NCI-H524 (cell line): ENCODE measurements around the gene PAX5.

Experiments used
- DNase-seq, 2 experiments: peaks; one replicate each; lab custom pipeline; 2025; lab: John Stamatoyannopoulos, UW

The PAX5 gene

DNA sequence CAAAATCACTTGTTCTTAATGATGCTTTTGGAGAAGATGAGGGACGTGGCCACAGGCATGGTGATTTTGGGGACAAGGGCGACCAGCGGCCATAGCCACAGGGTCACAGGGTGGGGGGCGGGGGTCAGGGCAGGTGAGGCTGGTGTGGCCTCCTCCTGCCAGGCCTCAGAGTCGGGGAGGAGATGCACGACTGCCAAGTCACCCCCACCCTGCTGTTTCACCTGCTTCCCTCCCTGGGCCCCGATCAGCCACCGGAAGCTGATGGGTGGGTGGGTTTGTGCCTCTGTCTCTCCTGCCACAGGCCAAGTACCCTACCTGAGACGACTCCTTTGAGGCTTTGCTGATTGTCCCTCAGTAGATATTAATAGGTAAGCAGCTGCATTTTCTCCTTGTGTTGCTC lies 199.3 kb downstream of the PAX5 start:
- no peak for DNase-seq

DNA sequence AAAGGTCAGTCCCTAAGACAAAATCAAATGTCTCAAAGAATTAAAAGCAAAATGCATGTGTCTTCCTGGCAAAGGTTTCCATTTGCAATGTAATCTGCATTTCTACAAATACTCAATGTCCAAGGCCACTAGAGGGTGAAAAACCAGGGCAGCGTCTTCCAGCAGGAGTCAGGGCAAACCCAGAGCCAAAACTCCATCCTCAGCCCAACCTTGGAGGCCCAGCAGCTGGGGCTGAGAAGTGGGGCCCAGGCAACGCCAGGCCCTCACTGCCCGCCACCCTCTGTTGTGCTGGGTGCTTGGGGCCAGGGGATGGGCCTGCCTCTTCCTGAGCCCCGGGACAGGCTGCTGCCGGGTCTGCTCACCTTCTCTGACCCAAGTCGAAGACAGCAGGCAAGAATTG lies 200.1 kb downstream of the PAX5 start:
- no peak for DNase-seq

DNA sequence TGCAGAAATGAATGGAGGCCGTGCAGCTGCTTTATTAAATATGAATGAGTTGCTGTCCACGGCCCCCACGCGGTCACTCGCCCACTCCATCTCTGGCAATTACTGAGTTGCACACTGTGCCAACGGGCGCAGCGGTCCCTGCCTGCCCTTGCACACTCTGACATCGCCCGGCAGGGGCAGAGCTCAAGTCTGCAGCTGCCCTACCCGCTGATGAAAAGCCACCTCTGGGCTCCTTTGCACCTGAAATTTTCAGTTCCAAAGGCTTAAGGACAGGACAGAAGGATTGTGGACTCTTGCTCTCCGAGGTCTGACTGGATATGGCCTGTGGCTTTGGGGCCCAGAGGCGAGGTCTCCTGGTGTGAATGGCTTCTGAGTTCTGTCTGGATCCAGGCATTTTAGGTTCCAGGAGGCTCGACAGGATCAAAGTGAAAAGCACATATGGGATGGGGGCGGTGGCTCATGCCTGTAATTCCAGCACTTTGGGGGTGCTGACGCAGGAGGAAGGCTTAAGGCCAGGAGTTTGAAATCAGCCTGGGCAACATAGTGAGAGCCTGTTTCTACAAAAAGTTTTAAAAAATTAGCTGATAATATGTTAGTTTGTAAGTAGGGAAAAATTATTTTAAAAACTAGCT lies 201.8 kb downstream of the PAX5 start:
- DNase-seq, result no peak

DNA sequence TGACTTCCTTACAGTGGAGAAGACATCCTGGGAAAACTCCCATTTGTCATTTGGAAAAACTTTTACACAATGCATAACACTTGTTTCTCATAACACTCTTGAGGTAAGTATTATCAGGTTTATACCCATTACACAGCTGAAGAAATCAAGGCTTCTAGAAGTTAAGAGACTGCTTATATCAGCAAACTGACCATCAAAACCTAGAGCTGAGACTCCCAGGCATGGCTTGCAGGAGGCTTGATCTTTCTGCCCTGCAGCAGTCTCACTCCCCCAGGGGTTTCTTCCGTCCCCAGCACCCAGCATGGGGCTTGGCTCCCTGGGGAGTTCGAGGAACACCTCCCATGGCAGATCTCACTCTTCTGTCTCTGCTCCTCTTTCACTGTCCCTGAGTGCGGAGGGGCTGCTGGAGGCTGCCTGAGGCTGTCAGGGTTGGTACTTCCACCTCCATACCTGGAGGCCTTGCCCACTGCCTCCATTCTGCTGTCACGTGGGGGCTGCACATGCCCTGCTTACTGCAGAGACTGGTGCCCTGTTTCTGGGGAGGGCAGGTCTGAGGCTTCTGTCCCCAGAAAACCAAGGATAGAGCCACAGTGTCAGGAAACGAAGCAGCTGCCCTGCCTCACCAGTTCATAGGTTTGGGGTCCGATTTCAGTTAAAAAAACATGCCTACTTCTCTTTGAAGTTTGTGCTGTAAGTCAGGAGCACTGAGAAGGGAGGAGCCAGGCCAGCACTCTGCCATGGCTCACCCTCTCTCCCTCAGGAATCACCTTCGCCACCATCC lies 202.5 kb downstream of the PAX5 start:
- no peak for DNase-seq

DNA sequence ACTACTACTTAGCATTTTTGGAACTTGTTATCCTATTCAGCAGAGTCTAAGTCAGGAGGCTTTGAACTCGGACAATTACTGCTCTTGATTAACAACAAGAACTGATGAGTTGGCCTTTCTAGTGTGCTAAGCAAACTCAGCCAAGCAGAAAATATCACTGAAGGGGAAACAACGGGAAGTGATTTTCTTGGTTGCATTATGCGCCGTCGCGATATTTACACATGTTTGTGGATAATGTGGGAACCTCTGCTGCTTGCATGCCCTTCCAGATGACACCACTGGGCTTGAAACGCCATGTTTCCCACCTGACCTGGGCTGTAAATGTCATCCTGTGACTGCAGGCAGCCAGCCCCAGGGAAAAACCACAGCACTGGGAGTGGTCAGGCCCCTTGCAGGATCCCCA lies 205.5 kb downstream of the PAX5 start:
- no peak for DNase-seq

DNA sequence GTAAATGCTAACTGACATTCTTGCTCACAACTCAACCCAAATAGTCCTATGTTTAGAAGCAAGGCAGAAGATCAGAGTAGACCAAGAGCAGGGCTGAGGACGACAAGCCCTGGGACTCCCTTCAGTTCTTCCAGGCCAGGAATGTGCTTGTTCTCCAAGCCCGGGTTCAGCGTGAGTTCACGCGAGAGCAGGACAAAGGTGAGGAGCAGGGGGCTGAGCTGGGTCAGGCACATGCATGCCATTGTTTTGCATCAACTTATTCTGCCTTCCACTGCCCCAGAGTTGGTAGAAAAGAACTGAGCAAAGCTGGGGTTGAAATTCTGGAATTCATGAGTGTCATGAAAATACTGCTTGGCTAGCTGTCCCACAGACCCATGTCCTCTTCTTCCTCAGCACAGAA lies 206.5 kb downstream of the PAX5 start:
- no peak for DNase-seq

DNA sequence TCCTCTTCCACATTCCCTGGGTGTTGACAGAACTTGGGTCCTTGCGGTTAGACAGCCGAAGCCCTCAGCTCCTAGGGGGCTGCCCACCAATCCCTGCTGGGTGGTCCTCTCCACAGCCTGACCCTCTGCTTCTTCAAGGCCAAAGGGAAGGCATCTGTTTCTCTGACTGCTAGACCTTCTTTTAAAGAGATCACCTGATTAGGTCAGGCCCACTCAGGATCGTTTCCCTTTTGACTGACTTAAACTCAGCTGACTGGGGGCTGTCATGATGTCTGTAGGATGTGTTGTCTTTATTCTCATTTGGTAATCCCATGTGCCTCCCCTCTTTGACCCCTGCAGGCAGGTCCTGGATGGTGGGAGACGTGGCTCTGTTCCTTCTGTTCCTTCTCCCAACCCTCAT lies 207.5 kb downstream of the PAX5 start:
- DNase-seq, result no peak

DNA sequence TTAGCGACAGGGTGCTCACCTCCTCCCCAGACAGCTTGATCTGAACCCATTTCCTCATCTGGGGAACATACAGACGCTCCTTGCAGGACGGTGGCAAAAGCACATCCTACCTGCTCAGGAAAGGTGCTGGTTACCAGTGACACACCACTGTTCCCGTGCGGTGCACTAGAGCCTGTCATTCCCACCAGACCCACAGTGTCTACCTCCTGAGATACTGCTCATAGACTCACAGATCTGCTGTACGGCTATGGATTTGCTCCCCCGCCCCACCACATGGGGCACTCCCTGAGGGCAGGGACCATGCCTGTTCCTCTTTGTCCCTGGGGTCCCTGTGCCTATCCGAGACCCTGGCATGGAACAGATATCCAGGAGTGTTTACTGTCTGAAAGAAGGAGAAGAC lies 208.9 kb downstream of the PAX5 start:
- DNase-seq, result no peak

DNA sequence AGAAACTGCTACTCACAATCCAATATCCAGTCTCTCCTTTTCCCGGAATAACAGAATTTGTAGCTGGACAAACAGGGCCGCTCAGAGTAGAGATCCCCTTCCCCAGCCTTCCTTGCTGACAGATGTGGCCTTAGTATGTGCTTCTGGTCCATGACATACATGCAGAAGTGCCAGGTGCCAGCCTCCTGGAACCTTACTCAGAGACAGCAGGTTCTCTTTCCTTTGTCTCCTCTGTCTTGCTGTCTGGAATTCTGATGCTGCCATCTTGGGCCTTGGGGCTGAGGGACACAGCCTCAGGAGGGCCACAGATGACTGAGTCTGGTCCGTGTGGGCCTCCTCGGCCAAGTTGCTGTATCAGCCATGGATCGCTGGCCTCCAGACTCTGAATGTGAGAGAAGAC lies 210.1 kb downstream of the PAX5 start:
- no peak for DNase-seq

DNA sequence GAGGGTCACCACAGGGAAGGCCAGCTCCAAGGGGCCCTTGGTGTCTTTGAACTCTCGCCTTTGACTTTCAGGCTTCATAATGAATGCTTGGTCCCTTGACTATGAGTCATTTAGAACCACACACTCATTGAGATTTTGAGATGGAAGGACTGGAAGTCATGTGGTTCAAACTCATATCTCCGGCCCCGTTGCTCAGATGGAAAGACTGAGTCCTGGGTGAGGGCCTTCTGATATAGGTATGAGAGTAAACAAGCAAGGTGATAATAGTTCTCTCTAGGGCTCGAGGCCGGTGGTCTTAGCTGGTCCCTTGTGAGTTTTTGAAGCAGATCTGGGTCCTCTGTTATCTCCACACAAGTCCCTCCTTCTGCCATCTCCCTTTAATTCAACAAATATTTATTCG lies 210.6 kb downstream of the PAX5 start:
- DNase-seq, result no peak

DNA sequence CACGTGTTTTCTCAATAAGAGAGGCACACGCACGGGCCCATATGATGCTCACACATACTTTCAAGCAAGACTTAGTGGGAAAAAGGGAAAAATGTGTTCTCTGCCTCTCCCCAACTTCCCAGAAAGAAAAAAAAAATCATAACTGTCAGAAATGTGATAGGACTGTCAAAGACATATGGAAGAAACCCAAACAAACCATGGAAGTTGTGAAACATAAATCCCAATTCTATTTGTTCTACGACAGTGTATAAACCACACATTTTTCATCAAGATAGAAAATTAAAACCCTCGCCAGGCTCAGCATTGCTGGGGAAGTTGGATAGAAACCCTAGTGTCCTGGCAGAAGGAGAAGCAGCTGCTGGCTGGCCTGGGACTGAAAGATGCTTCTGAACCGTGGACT lies 211.9 kb downstream of the PAX5 start:
- DNase-seq, result no peak

DNA sequence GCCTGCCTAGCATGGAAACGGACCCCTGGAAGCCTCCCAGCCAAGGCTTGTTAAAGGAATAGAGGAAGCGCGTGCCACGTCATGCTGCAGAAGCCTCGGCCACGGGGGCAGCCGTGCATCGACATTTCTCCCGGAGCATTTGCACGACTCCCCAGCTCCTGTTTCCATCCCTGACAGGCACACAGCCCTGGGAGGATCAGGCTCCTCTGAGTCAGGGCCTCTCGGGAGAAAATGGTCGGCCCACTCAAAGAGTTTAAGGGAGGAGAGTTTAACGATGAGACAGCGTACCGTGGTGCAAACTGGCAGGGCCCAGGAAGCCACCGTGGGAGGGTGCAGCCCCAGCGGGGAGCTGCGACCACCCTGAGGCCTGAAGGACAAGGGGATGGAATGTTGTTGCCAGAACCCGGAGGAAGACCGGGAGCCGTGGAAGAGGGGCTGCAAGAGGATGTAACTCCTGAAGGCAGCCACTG lies 213.6 kb downstream of the PAX5 start:
- no peak for DNase-seq

DNA sequence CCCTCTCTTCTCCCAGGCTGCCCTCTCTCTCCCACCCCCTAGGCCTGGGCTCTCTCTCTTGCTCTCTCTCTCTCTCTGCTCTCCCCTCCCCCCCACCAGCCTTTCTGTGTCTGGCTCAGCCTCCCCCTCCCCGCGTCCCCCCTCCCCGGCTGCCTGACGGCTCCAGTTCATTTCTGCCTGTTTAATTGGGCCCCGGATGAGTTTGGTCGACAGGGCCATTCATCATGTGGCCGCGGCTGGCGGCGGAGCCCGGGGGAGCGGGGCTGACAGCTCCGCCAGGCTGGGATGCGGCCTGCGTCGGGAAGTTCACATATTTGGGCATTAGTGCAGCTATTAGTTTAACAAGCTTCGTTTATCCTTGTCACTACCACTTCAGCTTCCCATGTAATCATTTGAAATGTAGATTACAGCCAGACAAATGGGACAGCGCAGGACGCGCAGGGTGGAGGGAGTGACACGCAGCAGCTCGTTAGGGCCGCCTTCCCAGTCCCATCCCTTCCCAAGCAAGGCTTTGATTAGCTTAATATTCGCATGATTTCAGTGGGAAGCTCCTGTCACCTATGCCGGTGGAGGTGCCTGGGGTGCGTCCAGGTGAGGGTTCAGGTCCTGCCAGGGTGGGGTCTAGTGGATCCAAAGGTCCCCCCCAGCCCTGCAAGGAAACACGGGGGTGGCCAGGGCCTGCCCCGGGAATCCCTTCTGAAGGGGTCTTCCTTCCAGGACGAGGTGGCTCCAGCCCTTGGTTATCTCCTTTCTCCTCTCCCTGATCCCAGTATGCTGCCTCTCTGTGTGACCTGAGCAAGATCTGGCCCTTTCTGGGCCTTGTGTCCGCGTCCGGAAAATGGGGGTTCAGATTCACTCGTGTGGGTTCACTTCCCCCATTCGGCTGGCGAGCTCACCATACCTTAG lies 214.8 kb downstream of the PAX5 start:
- peak; percentile 39 to 47 for DNase-seq

DNA sequence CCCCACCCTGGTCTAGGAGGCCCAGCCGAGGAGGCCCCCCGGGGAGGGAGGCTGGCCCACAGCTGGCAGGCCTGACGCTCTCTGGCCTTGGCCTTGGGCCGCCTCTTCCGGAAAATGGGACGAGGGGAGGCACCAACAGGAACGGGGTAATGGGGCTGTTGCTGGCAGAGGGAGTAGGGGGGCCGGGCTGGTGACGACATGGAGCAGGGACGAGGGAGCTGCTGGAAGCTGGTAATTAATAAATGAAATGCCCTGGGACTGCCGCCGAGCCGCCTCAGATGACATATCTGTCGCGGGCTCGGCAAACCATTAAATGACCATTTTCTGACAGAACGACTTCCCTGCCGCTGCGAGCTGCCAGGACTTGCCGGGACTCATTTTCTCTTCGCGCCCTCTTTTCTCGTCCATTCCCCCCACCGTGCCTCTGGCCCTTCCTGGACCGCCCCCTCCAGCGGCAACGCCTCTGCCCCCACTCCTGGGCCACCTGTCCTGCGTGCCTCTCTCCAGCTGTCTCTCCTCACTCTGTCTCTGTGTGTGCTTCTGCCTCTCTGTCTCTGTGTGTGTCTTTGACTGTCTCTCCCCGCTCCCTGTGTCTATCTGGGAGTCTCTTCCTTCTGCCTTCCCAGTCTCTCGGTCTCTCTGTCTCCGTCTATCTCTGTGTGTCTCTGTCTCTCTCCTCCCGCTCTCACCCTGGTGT lies 215.7 kb downstream of the PAX5 start:
- peak; percentile 32 to 49 for DNase-seq

DNA sequence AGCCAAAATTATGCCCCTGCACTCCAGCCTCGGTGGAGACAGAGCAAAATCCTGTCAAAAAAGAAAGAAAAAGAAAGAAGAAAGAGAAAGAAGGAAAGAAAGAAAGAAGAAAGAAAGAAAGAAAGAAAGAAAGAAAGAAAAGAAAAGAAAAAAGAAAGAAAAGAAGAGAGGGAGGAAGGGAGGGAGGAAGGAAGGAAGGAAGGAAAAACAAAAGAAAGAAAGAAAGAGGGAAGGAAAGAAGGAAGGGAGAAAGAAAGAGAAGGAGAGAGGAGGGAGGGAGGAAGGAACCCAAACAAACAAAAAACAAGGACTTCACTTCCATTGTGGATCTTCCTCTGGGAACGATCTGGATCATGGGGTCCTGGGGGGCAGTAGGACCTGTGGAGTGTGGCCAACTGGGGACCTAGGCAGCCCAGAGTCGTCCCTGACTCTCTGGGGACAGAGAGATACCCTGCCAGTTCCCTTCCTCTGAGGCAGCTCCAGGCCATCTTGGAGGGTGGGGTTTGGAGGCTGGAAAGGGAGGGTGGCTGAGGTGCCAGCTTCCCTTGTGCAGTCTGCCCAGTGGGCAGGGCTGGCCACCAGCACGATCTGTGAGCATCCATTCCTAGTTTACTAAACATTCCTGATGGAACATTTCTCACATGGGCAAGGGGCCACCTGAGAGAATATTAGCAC lies 216.8 kb downstream of the PAX5 start:
- no peak for DNase-seq

DNA sequence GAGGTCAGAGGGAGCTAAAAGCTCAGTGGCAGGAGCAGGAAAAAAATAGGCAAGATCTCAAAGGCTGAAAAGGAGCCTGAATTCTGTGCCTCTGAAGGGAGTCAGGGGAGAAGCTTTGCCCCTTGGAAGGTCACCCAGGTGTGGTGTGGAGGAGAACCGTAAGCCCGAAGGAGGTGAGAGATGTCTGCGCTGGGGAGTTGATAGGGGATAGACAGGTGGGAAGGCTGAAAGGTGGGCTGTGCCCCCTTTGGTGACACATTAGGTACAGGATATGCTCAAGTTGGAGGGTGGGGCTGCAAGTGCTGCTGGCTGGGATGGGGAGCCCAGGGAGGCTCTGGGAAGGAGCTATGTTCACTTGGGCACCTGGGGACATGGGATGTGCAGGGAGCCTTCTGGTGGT lies 217.7 kb downstream of the PAX5 start:
- DNase-seq, result no peak

DNA sequence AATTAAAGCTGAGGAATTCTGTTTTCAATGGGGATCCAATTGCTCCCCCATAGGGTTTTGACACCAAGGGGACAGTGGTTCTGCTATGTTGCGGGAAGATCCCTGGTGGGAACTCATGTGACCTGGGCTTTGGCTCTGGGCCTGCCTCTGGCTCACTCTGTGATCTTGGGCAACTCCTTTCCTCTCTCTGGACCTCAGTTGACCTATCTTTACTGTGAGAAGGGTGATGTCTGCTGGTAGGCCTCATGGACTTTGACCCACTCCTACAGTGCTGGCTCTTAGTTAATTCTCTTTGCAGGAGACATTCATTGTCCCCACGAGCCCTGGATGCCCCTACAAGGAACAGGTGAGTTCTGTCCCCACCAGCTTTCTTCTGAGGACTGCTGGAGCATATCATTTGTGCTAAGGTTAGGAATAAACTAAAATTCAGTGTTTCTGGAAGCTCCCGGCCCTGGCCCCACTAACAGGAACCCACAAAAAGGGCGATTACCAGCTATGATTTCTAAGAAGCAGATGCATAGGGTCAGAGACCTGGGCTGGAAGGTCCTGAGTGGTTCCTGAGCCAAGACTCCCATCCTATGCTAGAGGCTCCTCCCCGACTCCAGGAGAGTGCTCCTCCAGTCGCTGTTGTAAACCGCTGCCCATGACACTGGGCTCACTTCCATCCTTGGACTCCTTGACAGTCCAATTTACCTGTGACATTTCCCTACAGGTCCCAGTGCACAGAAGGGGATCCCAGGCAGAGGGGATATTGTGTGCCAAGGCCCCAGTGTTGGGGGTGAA lies 218.3 kb downstream of the PAX5 start:
- no peak for DNase-seq

DNA sequence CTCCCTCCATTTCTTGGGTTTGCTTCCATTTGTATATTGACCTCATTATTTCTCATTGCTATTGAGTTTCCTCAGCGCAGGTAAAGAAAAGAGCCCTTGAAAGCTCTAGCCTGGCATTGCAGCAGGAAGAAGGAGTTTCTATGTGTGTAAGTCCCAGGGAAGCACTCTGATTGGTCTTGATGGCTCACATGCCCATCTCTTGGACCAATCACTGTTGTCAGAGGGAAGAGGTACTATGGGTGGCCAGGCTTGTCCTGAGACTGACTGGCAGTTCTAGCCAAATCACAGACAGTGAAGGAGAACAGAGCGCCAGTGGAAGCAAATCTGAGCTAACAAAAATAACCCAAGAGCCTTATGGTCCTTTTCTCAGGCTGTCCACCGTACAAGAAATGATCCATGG lies 219.0 kb downstream of the PAX5 start:
- DNase-seq, result no peak

DNA sequence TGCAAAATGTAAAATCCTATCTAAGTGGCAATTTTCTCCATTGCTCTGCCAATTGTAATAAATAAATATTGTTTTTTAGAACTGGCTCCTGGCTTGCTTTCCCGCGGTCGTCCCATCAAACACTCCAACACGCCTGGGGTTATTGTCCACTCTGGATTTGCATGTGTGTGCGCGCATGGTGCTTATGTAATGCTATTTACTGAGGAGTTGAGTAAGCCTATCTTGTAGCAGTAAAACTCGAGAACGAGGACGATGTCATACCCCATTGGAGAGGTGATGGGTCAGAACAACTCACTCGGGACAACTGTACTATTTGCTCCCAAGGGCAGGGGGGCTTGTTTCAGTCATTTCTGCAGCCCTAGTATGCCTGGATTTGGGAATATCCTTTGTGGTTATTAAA lies 220.9 kb downstream of the PAX5 start:
- no peak for DNase-seq

DNA sequence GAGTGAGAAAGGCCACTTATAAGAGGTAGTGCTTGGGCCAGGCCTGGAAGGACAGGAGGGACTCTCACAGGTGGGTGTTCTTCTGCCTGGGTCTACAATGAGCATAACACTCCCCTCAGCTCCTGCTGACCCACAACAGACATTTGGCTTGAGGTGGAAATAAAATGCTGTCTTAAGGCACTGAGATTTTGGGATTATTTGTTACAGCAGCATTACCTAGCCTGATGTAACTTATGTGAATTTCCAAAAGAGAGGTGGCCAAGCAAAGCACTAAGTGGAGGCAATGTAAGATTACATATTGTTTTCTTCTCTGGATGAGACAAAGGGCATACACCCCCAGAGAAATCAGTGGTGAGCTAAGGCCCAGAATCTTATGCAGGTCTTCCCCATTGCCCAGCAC lies 221.5 kb downstream of the PAX5 start:
- no peak for DNase-seq

DNA sequence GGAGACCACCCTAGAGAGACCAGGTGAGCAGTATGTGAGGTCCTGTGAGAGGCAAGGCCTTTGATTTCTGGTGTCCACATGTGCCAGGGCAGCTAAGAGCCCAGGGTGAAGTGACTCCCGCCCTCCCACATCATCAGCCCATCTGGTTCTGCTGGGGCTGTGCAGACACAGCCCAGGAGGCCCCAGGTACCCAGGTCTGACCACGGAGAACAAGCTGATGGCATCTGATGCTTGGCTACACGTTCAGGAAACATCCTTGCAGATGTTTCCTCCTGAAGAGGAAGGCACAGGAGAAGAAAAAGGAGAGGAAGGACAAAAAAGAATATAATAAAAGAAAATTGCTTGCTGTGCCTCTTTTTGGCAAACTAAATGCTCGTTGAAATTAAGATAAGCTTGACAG lies 225.8 kb downstream of the PAX5 start:
- DNase-seq, result no peak
